SU-DHL-6 (cell line): Measurements from ENCODE around the gene RBL2.

Source experiments
- H2AFZ ChIP-seq: fragments of 200-600 bp; sonication (generic); 2 replicates; pipeline ENCODE4 v1.6.1; 2014; ENCODE audit warnings: low read depth, mild to moderate bottlenecking, moderate library complexity, mixed read lengths, antibody characterized with exemption, low read length; ENCODE audit not compliant: severe bottlenecking
- H3F3A ChIP-seq: fragments of 200-600 bp; shearing (Covaris generic); 2 replicates; pipeline ENCODE4 v1.6.0; 2016; ENCODE audit warnings: antibody characterized with exemption, mild to moderate bottlenecking; ENCODE audit not compliant: insufficient read depth
- H3K27ac ChIP-seq: fragments of 200-600 bp; sonication (generic); 2 replicates; pipeline ENCODE4 v1.5.1; 2016; ENCODE audit warnings: low read depth, mild to moderate bottlenecking, low read length, moderate library complexity, mixed read lengths
- H3K27me3 ChIP-seq: fragments of 200-600 bp; sonication (generic), shearing (Covaris generic); 2 replicates; pipeline ENCODE4 v1.6.0; 2014; ENCODE audit warnings: mild to moderate bottlenecking, low read length
- H3K36me3 ChIP-seq: fragments of 200-600 bp; sonication (generic); 2 replicates; pipeline ENCODE4 v1.6.1; 2014; ENCODE audit warnings: mild to moderate bottlenecking, low read length, mixed read lengths
- H3K4me2 ChIP-seq: fragments of 300-600, 200-600 bp; shearing (Covaris generic), sonication (generic); 2 replicates; pipeline ENCODE4 v1.6.0; 2014; ENCODE audit warnings: low read length, low read depth, mild to moderate bottlenecking; ENCODE audit not compliant: poor library complexity, severe bottlenecking
- H3K4me3 ChIP-seq: fragments of 200-600 bp; sonication (generic); 2 replicates; pipeline ENCODE4 v1.5.1; 2014; ENCODE audit warnings: antibody characterized with exemption, low read length, mild to moderate bottlenecking, mixed read lengths; ENCODE audit not compliant: insufficient read depth, poor library complexity, severe bottlenecking
- H3K79me2 ChIP-seq: fragments of 200-600 bp; sonication (generic); 2 replicates; pipeline ENCODE4 v1.6.1; 2014; ENCODE audit warnings: mild to moderate bottlenecking, low read length, moderate library complexity; ENCODE audit not compliant: insufficient read depth
- H3K9ac ChIP-seq: fragments of 200-600 bp; sonication (generic); 2 replicates; pipeline ENCODE4 v1.7.0; 2014; ENCODE audit warnings: mild to moderate bottlenecking, low read length
- H3K9me2 ChIP-seq: fragments of 200-600 bp; sonication (generic); replicated peaks from 2 replicates; pipeline ENCODE4 v1.6.1; 2014; ENCODE audit warnings: low read length; ENCODE audit not compliant: insufficient read depth
- H3K9me3 ChIP-seq: fragments of 200-600 bp; sonication (generic); 2 replicates; pipeline ENCODE4 v1.6.1; 2014; ENCODE audit warnings: low read length, mixed read lengths; ENCODE audit not compliant: insufficient read depth
- H4K20me1 ChIP-seq: fragments of 200-600 bp; sonication (generic); 2 replicates; pipeline ENCODE4 v1.6.1; 2014; ENCODE audit warnings: low read depth, mild to moderate bottlenecking, antibody characterized with exemption, low read length, moderate library complexity, mixed read lengths
- CTCF ChIP-seq: fragments of 200-600 bp; sonication (generic); IDR thresholded peaks from one replicate; pipeline ENCODE4 v1.5.1; 2017; ENCODE audit warnings: antibody characterized with exemption, mild to moderate bottlenecking, low read length, moderate library complexity; ENCODE audit not compliant: insufficient read depth, poor library complexity, severe bottlenecking
- EZH2phosphoT487 ChIP-seq: fragments of 200-600 bp; sonication (generic), shearing (Covaris generic); conservative IDR thresholded peaks from 2 replicates; pipeline ENCODE4 v1.6.1; 2018; ENCODE audit warnings: mild to moderate bottlenecking, antibody characterized with exemption, low read length, moderate library complexity, mixed read lengths

RBL2 gene

DNA sequence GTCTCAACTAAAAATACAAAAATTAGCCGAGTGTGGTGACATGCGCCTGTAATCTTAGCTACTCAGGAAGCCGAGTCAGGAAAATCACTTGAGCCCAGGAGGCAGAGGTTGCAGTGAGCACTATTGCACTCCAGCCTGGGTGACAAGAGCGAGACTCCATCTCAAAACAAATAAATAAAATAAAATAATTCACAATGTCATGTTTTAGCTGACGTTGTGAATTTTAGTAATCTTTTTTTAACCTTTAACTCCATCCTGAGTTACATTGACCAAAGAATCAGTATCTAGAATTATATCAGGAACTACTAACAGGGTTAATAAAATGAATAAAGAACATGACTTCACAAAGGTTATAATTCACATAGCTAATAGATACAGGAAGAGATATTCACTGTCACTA is 5.9 kb downstream of the RBL2 start:
- peaks cover 45% of the 10 kb centered on the region for H3K79me2 ChIP-seq
- no peaks in the 10 kb centered on the region for H3K27me3 ChIP-seq
- H2AFZ ChIP-seq: no peak overlapping the region
- H3K9me3 ChIP-seq: no peaks in the 10 kb centered on the region
- H3K9me2 ChIP-seq: no peaks in the 10 kb centered on the region
- no peak overlapping the region for H3K4me2 ChIP-seq
- peaks cover 16% of the 10 kb centered on the region for H4K20me1 ChIP-seq
- 0 out of 2 replicates have a peak, but pooled peaks cover 5% of the 10 kb centered on the region for H3F3A ChIP-seq
- H3K27ac ChIP-seq: no peak overlapping the region
- H3K36me3 ChIP-seq: peaks cover 33% of the 10 kb centered on the region
- H3K4me3 ChIP-seq: no peak overlapping the region
- H3K9ac ChIP-seq: no peak overlapping the region
- TF ChIP-seq CTCF (no peak), EZH2phosphoT487 (no peak)

DNA sequence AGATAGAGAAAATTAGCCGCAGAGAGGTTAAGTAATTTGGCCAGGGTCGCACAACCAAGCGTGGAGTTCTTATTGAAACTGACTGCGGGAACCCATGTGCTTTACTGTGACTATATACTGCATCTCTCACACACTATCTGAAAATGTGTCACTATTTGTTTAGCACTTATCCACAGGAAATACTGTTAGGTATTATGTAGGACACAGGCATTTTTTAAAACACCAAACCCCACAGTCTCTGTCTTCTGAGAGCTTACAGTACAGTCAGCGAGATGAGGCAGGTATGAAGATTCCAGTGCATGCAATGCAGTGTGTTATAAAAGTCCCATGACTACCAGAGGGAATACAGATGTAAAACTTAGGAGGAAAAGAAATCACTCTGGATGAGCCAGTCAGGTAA is 11.3 kb downstream of the RBL2 start:
- Histone ChIP-seq H3K9ac (no peak overlapping the region), H3K9me3 (no peaks in the 10 kb centered on the region), H3K9me2 (no peaks in the 10 kb centered on the region), H3K36me3 (peaks cover 18% of the 10 kb centered on the region; the same call in 1 of the 2 replicates), H2AFZ (no peak overlapping the region), H3K27me3 (no peaks in the 10 kb centered on the region), H3K4me2 (no peak overlapping the region), H3K27ac (no peak overlapping the region), H4K20me1 (no peaks in the 10 kb centered on the region), H3K79me2 (peaks cover 1% of the 10 kb centered on the region; the same call in 1 of the 2 replicates), H3F3A (peaks cover 18% of the 10 kb centered on the region), H3K4me3 (no peak overlapping the region)
- TF ChIP-seq CTCF: no peak
- no peak for TF ChIP-seq EZH2phosphoT487

GRCh38 chr16:53446090-53446489 is 11.8 kb downstream of the RBL2 start:
- peaks cover 19% of the 10 kb centered on the region for H3F3A ChIP-seq
- H3K27ac ChIP-seq: no peak overlapping the region
- H4K20me1 ChIP-seq: no peaks in the 10 kb centered on the region
- no peak overlapping the region for H3K4me3 ChIP-seq
- H3K9me3 ChIP-seq: no peaks in the 10 kb centered on the region
- H3K9me2 ChIP-seq: no peaks in the 10 kb centered on the region
- H3K36me3 ChIP-seq: peaks cover 18% of the 10 kb centered on the region; the same call in 1 of the 2 replicates
- no peak overlapping the region for H3K9ac ChIP-seq
- no peak for TF ChIP-seq CTCF
- no peak for TF ChIP-seq EZH2phosphoT487
- H3K4me2 ChIP-seq: no peak overlapping the region
- no peaks in the 10 kb centered on the region for H3K27me3 ChIP-seq
- peaks cover 5% of the 10 kb centered on the region; the same call in 1 of the 2 replicates for H3K79me2 ChIP-seq
- no peak overlapping the region for H2AFZ ChIP-seq
